ENCODE measurements around the gene TSPYL6. TPM values are rescaled to one million over a fixed set of nuclear protein-coding genes. Genes with fewer than 3 reads are reported as not detected.
"Not testable (repeated sequence)": the region's sequence is repeated elsewhere in the genome, so short reads cannot be mapped to it uniquely, and the experiment has no call there.

The TSPYL6 gene
- polyA plus RNA-seq, 1 donor from 2014 or later: not detected

DNA sequence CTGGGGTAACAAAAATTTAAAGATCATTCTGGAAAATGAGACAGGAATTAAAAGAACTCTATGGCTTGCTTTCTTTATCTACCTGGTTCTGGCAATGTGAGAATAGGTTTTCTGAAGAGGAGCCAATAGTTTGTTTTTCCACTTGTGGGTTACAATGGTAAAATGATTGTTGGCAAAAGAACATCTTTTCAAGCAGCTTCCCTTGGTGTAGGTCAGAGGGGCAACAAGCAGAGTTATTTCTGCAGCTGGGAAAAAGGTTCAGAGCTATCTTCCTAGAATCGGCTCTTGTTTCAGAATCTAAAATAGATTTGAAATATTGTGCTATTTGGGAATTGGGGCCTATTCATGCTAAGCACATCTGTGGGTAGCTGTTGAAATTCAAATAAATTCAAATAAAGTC is 11.5 kb upstream of the TSPYL6 start:
- H3K4me3 Mint-ChIP-seq: no peak overlapping the region
- H3K9me3 Mint-ChIP-seq: peaks cover 0 to 9% (median 5%) of the 10 kb centered on the region in 3 donors
- H3K36me3 Mint-ChIP-seq: peaks cover 4% of the 10 kb centered on the region
- no peak overlapping the region for H3K27ac Mint-ChIP-seq
- H3K27me3 Mint-ChIP-seq: no peaks in the 10 kb centered on the region
- H3K4me1 Mint-ChIP-seq: peaks cover 16 to 17% (median 17%) of the 10 kb centered on the region in 3 donors

DNA sequence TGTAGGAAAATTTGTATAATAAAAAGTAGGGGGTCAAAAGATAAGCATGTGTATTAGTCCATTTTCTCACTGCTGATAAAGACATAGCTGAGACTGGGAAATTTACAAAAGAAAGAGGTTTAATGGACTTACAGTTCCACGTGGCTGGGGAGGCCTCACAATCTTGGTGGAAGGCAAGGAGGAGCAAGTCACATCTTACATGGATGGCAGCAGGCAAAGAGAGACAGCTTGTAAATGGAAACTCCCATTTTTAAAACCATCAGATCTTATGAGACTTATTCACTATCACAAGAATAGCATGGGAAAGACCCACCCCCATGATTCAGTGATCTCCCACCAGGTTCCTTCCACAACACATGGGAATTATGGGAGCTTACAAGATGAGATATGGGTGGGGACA is 9.1 kb upstream of the TSPYL6 start:
- H3K9me3 Mint-ChIP-seq, H3K4me1 Mint-ChIP-seq, H3K4me3 Mint-ChIP-seq, H3K36me3 Mint-ChIP-seq, H3K27ac Mint-ChIP-seq, H3K27me3 Mint-ChIP-seq: not testable (repeated sequence)

DNA sequence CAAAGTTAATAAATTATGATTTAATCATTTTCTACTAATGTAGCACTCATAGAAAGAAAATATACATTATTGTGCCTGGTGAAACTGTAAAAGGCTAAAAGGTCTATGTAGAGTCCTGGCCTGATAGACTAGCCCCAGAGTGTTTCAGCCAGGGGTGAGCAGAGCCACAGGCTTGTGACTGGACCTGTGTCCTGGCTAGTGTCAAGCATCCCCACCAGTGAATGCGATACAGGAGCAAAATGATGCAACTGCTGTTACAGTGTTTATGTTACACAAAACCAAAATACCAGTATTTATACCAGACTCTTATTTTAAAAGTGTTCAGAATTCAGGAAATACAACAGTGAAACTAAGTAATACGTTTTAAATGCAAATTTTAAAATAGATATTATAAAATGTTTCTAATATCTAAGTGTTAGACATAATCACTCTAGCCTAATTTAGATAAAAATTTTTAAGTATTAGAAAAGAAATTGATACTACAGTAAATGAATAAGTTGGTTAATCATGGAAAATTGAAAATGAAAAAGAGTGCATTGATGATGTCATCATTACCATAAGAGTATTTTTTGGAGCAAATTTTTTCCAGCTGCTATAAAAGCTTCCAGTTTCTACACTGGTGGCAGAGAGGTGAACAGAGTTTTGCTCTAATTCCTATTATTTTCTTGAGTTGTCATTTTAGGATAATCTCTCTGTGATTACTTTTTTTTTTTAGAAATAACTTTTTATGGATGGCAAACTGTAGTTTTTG is 6.2 kb upstream of the TSPYL6 start:
- Mint-ChIP-seq H3K27me3 (no peaks in the 10 kb centered on the region), H3K4me1 (no peaks in the 10 kb centered on the region), H3K27ac (no peak overlapping the region), H3K4me3 (no peak overlapping the region), H3K9me3 (peaks cover 0 to 9% (median 5%) of the 10 kb centered on the region in 3 donors), H3K36me3 (peaks cover 4% of the 10 kb centered on the region)

DNA sequence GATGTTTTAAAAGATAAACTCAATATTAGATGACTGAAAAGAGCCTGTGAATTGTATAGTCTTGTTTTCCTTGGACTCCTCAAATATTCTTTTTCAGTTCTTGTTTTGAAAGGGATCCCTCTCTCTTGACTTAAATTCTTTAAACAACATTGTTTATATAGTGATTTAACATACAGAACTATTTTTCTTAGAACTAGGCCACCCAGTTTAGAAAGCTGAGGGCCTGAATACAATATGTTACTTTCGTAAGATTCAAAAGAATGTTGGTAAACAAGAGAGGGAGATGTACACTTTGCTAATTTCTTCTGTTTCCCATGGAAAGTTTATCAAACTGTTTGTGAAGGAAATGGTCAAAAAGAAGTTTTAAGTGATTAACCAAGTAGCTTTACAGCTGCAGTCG is 5.5 kb upstream of the TSPYL6 start:
- Mint-ChIP-seq H3K36me3 (peaks cover 4% of the 10 kb centered on the region), H3K4me3 (no peak overlapping the region), H3K27ac (no peak overlapping the region), H3K27me3 (no peaks in the 10 kb centered on the region), H3K4me1 (no peaks in the 10 kb centered on the region), H3K9me3 (peaks cover 0 to 9% (median 5%) of the 10 kb centered on the region in 3 donors)

DNA sequence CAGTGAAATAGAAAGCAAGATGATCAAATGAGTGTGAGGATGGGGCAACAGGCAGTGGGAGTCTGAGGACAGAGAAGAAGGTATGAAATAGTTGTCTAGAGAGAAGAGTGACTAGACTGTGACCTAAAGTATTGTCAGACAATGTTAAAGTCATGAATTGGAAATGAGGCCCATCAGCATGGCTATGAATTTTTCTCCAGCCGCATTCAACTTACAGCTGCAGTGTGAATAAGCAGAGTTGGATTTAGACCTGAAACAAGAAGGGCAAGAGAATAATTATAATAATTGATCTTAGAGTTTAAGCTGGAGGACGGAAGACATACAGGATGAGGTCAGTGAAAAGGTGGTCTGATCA is 4.2 kb upstream of the TSPYL6 start:
- peaks cover 7% of the 10 kb centered on the region for H3K36me3 Mint-ChIP-seq
- H3K27me3 Mint-ChIP-seq: no peaks in the 10 kb centered on the region
- peaks cover 0 to 5% (median 5%) of the 10 kb centered on the region in 3 donors for H3K9me3 Mint-ChIP-seq
- H3K4me3 Mint-ChIP-seq: no peak overlapping the region
- no peak overlapping the region for H3K27ac Mint-ChIP-seq
- H3K4me1 Mint-ChIP-seq: no peaks in the 10 kb centered on the region

DNA sequence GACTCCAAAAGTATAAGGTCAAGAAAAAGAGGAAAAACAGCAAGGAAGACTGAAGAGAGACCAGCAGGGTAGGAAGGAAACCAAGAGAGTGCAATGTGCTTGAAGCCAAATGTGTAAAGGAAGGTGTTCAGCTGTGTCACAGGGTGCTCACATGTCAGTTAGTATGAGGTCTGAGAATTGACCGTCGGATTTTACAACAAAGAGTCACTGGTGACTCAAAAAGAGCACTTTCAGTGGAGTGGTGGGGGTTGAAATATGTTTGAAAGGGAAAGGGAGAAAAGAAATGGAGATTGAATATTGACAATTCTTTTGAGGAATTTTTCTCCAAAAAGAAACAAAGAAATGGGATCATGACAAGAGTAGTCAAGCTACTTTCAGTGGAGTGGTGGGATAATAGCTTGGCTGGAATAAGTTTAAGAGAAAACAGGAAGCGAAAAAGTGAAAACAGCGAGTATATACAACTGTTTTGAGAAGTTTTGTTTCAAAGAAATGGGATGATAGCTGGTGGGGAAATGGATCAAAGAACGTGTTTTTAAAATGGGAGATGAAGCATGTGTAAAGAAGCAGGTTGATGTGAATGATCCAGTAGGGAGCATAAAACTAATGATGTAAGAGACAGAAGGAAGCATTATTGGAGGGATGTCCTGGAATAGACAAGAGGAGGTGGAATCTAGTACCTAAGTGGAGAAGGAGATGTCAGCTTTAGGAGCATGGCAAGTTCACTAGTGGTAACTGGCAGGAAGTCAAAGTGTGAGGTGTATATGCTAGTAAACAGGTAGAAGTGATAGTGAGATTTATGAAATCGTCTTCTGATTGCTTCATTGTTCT is 3.6 kb upstream of the TSPYL6 start:
- Mint-ChIP-seq H3K36me3 (peaks cover 5% of the 10 kb centered on the region), H3K4me1 (no peaks in the 10 kb centered on the region), H3K9me3 (peaks cover 0 to 5% (median 2%) of the 10 kb centered on the region in 3 donors), H3K27ac (no peak overlapping the region), H3K27me3 (no peaks in the 10 kb centered on the region), H3K4me3 (no peak overlapping the region)

DNA sequence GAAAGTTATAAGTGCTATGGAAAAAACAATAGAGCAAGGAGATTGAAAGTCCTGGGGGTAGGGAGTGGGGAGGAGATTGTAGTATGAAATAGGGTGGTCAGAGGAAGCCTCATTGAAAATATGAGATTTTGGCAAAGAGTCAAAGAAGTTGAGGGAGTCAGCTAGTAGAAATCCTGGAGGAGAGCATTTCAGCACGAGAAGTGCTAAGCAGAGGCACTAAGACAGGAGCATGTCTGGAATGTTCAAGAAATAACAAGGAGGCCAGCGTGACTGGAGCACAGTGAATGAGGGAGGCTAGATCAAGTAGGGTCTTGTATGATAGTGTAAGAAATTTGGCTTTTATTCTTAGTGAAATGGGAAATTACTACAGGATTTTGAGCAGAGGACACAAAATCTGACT is 2.1 kb upstream of the TSPYL6 start:
- Mint-ChIP-seq H3K9me3 (peaks cover 0 to 2% (median 0%) of the 10 kb centered on the region in 3 donors), H3K27me3 (no peaks in the 10 kb centered on the region), H3K36me3 (peaks cover 4% of the 10 kb centered on the region), H3K4me1 (no peaks in the 10 kb centered on the region), H3K4me3 (no peak overlapping the region), H3K27ac (no peak overlapping the region)

DNA sequence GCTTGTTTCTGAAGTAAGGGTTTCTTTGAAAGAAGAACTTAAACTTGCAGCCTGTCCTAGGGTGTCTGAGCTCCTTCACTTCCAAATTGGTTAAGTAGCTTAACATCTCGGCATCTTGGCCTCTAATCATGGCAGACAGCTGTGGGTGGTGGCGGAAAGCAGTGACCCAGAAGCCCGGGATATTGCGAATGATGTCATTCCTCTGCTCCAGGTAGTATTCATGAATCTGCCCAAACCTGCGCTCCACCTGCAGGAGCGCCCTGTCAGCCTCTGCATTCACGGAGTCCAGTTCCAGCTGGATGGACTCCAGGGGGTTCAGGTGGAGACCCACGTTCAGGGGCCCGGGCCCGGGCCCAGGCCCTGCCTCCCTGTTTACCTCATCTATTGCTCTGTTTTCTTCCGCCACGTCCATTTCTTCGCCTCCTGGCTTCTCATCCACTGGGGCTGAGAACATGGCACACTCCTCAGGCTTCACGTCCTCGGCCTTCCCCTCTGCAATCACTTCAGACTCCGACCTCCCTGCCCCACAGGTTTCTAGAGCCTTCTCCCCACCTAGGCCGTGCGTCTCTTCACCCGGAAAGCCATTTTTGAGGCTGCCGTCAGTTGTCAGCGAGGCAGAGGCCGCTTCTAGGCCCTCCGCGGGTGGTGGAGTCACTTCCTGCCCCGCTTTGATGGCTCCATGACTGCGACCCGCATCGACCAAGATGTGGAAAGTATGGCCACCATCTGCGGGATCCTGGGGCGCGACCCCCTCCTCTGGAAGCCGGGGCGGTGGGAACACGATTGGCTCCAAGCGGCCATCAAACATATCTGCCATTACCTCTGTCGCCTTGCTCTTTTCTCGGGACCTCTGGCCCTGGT is 569 bp downstream of the TSPYL6 start:
- Mint-ChIP-seq H3K4me3 (no peak overlapping the region), H3K9me3 (no peaks in the 10 kb centered on the region), H3K27me3 (no peaks in the 10 kb centered on the region), H3K36me3 (peaks cover 6% of the 10 kb centered on the region), H3K27ac (no peak overlapping the region), H3K4me1 (no peaks in the 10 kb centered on the region)

DNA sequence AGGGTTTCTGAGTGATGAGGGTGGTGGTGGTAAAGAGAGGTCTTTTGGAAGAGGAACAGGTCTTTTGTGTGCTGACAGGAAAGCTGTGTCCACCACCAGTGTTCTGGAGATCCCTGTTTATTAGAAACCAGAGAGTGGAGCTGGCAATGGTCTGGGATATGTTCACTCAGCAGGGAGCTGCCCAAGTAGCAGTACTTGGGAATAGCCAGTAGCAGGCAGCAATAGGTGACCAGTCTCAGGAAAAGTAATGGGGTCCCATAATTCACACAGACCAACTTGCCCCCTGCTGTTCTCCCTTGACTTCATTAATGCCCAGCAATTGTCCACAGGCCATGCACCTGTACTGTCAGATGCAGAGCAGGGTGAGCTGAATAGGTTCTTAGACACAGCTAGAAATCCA is 1.8 kb downstream of the TSPYL6 start:
- Mint-ChIP-seq H3K27ac (peak overlapping the region in 1 of 3 donors; percentile 42), H3K4me3 (no peak overlapping the region), H3K4me1 (no peaks in the 10 kb centered on the region), H3K27me3 (no peaks in the 10 kb centered on the region), H3K9me3 (no peaks in the 10 kb centered on the region), H3K36me3 (peaks cover 8% of the 10 kb centered on the region)

DNA sequence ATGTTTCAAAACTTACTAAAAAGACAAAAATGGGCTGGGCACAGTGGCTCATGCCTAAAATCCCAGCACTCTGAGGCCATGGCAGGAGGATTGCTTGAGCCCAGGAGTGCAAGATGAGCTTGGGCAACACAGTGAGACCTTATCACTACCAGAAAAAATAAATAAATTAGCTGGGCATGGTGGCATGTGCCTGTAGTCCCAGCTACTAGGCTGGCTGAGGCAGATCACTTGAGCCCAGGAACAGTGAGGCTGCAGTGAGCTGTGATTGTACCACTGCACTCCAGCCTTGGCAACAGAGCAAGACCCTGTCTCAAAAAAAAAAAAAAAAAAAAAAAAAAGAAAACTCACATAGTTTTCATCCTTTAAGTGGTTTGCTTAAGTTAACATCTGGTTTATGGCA is 6.4 kb downstream of the TSPYL6 start:
- Mint-ChIP-seq H3K27ac (no peak overlapping the region), H3K4me1 (no peaks in the 10 kb centered on the region), H3K9me3 (peaks cover 0 to 3% (median 1%) of the 10 kb centered on the region in 3 donors), H3K36me3 (peaks cover 19% of the 10 kb centered on the region), H3K4me3 (no peak overlapping the region), H3K27me3 (no peaks in the 10 kb centered on the region)

DNA sequence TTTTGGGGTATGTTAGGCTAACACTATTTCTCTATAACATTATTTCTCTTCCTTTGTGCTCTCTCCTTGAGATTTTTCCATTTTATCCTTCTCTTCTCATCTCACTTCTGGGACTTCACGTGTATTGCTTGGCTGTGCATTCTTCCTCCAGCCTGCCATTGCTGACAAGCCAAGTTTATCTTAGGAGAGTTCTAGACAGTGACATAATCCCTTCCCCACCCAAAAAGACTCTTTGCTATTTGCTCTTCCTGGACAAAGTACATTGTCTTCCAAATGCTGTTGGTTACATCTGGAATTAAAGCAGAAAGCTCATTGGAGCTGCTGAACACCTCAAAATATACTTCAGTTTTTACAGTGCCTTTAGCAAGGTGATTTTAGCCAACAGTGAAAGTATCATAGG is 8.9 kb downstream of the TSPYL6 start:
- Mint-ChIP-seq H3K4me3 (no peak overlapping the region), H3K9me3 (peaks cover 0 to 3% (median 1%) of the 10 kb centered on the region in 3 donors), H3K27ac (no peak overlapping the region)

DNA sequence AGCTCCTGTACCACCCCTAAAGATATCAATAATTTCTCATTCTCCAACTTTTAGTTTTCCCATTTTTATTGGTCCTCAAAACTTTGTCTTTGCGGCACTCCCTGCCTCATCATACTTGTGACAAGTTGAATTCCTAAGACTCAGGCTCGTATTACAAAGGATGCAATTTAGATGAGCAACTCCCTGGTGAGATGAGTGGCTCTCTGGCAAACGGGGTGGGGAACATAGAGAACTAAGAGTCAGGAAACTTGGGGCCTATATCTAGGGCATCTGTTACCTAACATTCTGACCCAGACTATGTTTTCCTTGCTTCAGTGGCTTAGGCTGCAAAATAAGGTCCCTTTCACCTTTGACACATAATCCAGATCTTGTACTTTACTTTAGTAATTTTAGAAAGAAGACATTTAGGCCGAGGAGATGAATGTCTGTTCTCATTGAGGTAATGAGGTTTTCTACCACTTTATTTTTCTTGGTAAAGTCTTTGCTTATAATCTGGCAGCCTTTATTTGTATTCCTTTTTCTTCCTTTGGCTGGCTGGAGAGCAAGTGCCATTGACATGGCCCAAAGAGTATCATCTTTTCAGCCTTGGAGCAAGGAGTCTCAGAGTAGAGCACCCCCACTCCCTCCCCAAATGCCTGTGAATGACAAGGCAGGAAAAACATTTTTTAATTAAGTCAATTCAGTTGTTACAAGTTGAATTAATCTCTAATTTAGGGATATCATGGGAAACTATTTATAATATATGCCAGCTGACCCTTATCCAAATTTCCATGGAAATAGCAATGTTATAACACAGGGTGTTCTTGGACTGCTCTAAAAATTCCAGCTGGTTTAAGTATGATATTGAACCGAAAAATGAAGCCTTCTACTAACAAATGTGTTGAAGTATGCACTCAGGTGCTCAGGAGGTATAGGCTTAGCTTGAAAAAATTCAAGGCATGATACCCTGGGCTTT is 15.2 kb downstream of the TSPYL6 start:
- Mint-ChIP-seq H3K9me3 (peaks cover 0 to 5% (median 4%) of the 10 kb centered on the region in 3 donors), H3K27me3 (peaks cover 2% of the 10 kb centered on the region), H3K4me3 (no peak overlapping the region), H3K27ac (no peak overlapping the region), H3K4me1 (no peaks in the 10 kb centered on the region), H3K36me3 (peaks cover 9% of the 10 kb centered on the region)

More for the DNA sequence above, 8.9 kb downstream of the TSPYL6 start:
- H3K36me3 Mint-ChIP-seq: peaks cover 23% of the 10 kb centered on the region
- no peaks in the 10 kb centered on the region for H3K4me1 Mint-ChIP-seq
- H3K27me3 Mint-ChIP-seq: no peaks in the 10 kb centered on the region

DNA sequence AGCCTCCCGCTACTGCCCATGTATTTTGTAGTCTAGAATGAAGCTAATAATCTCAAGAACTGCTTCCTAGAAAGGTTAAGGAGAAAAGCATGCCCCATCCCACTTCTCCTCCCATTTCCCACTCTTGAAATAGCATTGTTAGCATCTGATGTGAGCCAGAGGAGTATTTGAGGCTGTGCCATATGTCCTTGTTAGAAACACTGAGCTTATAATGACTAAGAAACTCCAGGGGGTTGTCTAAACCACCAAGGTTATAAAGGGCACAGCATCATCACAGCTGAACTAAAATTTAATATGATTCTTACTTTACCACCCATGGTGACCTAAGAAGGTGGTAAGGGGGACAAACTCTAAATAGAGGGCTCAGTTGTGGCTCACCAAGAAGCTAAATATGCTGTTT is 16.6 kb downstream of the TSPYL6 start:
- Mint-ChIP-seq H3K36me3 (peaks cover 3% of the 10 kb centered on the region), H3K27ac (no peak overlapping the region), H3K4me3 (no peak overlapping the region), H3K27me3 (peaks cover 2% of the 10 kb centered on the region), H3K4me1 (no peaks in the 10 kb centered on the region), H3K9me3 (peaks cover 0 to 4% (median 3%) of the 10 kb centered on the region in 3 donors)

DNA sequence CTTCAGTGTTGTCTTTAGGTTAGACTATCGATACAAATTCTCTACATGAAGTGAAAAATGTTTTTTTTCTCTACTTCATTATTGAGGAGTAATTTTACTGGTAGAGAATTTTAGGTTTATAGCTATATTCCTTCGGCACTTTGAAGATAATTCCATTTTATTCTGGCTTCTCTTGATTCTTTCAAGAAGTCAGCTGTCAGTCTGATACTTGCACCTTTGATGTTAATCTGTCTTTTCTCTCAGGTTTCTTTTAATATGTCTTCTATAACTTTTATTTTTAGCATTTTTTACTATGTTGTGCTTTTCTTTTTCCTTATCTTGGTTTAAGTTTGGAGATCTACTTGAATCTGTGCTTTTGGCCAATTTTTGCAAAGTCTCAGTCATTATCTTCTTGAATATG is 18.6 kb downstream of the TSPYL6 start:
- Mint-ChIP-seq H3K27me3 (peaks cover 2% of the 10 kb centered on the region), H3K36me3 (peaks cover 1% of the 10 kb centered on the region), H3K4me1 (no peaks in the 10 kb centered on the region), H3K27ac (no peak overlapping the region), H3K9me3 (peaks cover 3 to 4% (median 3%) of the 10 kb centered on the region in 3 donors), H3K4me3 (peak overlapping the region in 1 of 4 donors; percentile 4)
